ENCODE results near the gene NRXN2. TPM values are rescaled to one million over a fixed set of nuclear protein-coding genes. Genes with fewer than 3 reads are reported as not detected.

Gene NRXN2
- total and polyA plus RNA-seq, 2 of the 13 experiments (the other 11 are each of a cell fraction or from before 2014, with no cell fraction given), result not detected

DNA sequence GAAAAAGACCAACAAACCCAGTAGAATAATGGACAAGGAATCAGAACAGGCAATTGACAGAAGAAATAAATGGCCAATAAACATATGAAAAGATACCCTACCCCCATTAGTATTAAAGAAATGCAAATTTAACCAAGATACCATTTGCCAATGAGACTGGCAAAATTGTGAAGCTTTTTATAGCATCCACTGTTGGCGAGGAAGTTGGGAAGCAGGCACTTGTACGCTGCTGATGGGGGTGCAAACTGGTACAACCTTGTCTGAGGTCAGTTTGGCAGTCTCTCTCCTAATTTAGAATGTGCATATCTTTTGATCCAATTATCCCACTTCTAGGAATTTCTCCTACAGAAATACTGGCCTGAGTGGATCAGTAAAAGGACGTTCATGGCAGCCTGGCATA lies 8.6 kb upstream of the NRXN2 start:
- no peaks in the 10 kb centered on the region for H3K79me2 ChIP-seq (ENCODE audit: insufficient read depth, low read length)
- DNase-seq (ENCODE audit: low spot score), result no peak
- 18% methylated on average over 3 of the region's 3 CpGs for WGBS (ENCODE audit: low lambda C conversion rate)
- no peaks in the 10 kb centered on the region for H4K20me1 ChIP-seq (ENCODE audit: insufficient read depth, low read length)
- no peak overlapping the region for H3K4me3 ChIP-seq (replicated peaks in 1 of 3; ENCODE audit: insufficient read depth in 1 of 3, low read depth in 2 of 3, low read length in 3 of 3)
- H2AFZ ChIP-seq (ENCODE audit: low read length), result no peak overlapping the region
- no peaks in the 10 kb centered on the region for H3K36me3 ChIP-seq (replicated peaks in 1 of 2; ENCODE audit: control insufficient read depth in 1 of 2, insufficient read depth in 2 of 2, low read length in 2 of 2)
- no peak for ATAC-seq
- POLR2A ChIA-PET, result no interaction called here
- TF ChIP-seq ZFP36L1 (CRISPR knock-in tag; IDR thresholded peaks at IDR 0.05) (no peak), STAG1 (CRISPR knock-in tag; IDR thresholded peaks at IDR 0.05) (no peak), AHR (CRISPR knock-in tag; IDR thresholded peaks at IDR 0.05) (no peak), KMT2B (CRISPR knock-in tag; IDR thresholded peaks at IDR 0.05) (no peak)
- BruUV-seq (replicated peaks), result no TSS peak
- no peak overlapping the region for H3K4me2 ChIP-seq (ENCODE audit: low read depth, low read length)
- FAIRE-seq, result no peak
- peaks cover 1 to 38% of the 10 kb centered on the region in 2 experiments; a peak in 4 of 5 replicates for H3K27me3 ChIP-seq (ENCODE audit: control insufficient read depth in 1 of 2, insufficient read depth in 2 of 2, low read length in 2 of 2)
- H3K9me3 ChIP-seq (ENCODE audit: low read length), result no peaks in the 10 kb centered on the region
- peaks cover 12% of the 10 kb centered on the region for H3K4me1 ChIP-seq (ENCODE audit: insufficient read depth, low read length)
- H3K27ac ChIP-seq (ENCODE audit: extremely low read length, insufficient read depth, low read length), result no peak overlapping the region
- CTCF ChIA-PET (ENCODE audit: low intra/inter-chr PET ratio, low total read pairs), result no interaction called here
- H3K9ac ChIP-seq (ENCODE audit: insufficient read depth, low read depth, low read length), result no peak overlapping the region
- intact Hi-C loops (cut with micrococcal nuclease; ENCODE audit: unreplicated experiment), result no loop called here
- in situ Hi-C loops (cut with HindIII; ENCODE audit: extremely low pct_ligation_motif_present, low pct_unique_long_range_greater_than_20kb), result no loop called here

GRCh38 chr11:64729851-64730382 lies 6.9 kb upstream of the NRXN2 start:
- Histone ChIP-seq H3K9ac (ENCODE audit: insufficient read depth, low read depth, low read length) (no peak overlapping the region), H3K27ac (ENCODE audit: extremely low read length, insufficient read depth, low read length) (no peak overlapping the region), H3K9me3 (ENCODE audit: low read length) (no peaks in the 10 kb centered on the region), H3K4me3 (replicated peaks in 1 of 3; ENCODE audit: insufficient read depth in 1 of 3, low read depth in 2 of 3, low read length in 3 of 3) (no peak overlapping the region), H4K20me1 (ENCODE audit: insufficient read depth, low read length) (no peaks in the 10 kb centered on the region), H3K4me1 (ENCODE audit: insufficient read depth, low read length) (peaks cover 17% of the 10 kb centered on the region), H3K4me2 (ENCODE audit: low read depth, low read length) (no peak overlapping the region), H2AFZ (ENCODE audit: low read length) (no peak overlapping the region), H3K27me3 (ENCODE audit: control insufficient read depth in 1 of 2, insufficient read depth in 2 of 2, low read length in 2 of 2) (peaks cover 0 to 27% of the 10 kb centered on the region in 2 experiments; a peak in 3 of 5 replicates), H3K36me3 (replicated peaks in 1 of 2; ENCODE audit: control insufficient read depth in 1 of 2, insufficient read depth in 2 of 2, low read length in 2 of 2) (no peaks in the 10 kb centered on the region), H3K79me2 (ENCODE audit: insufficient read depth, low read length) (no peaks in the 10 kb centered on the region)
- no TSS peak for BruUV-seq (replicated peaks)
- DNase-seq (ENCODE audit: low spot score), result no peak
- ChIA-PET POLR2A (no interaction called here), CTCF (ENCODE audit: low intra/inter-chr PET ratio, low total read pairs) (no interaction called here)
- in situ Hi-C loops (cut with HindIII; ENCODE audit: extremely low pct_ligation_motif_present, low pct_unique_long_range_greater_than_20kb), result no loop called here
- FAIRE-seq, result no peak
- no peak for TF ChIP-seq ARNTL (CRISPR knock-in tag; IDR thresholded peaks at IDR 0.05)
- no peak for TF ChIP-seq SIN3A (IDR thresholded peaks at IDR 0.05; ENCODE audit: borderline replicate concordance, low read depth, low read length)
- no peak for TF ChIP-seq HIVEP1 (CRISPR knock-in tag; IDR thresholded peaks at IDR 0.05)
- TF ChIP-seq KMT2A (CRISPR knock-in tag; IDR thresholded peaks at IDR 0.05), result no peak
- no peak for TF ChIP-seq ZNF253 (CRISPR knock-in tag; IDR thresholded peaks at IDR 0.05; ENCODE audit: borderline replicate concordance)
- TF ChIP-seq KAT2B (IDR thresholded peaks at IDR 0.05; ENCODE audit: borderline replicate concordance, low read depth, low read length), result no peak
- TF ChIP-seq DNMT3B (CRISPR knock-in tag; conservative IDR thresholded peaks at IDR 0.05), result no peak
- WGBS (ENCODE audit: low lambda C conversion rate), result 27% methylated on average over 8 of the region's 21 CpGs
- ATAC-seq, result peak; percentile 11; the same call in 1 of the 3 replicates
- intact Hi-C loops (cut with micrococcal nuclease; ENCODE audit: unreplicated experiment), result no loop called here
